Measurements from ENCODE around the gene METTL27. TPM values are rescaled to one million over a fixed set of nuclear protein-coding genes. Genes with fewer than 3 reads are reported as not detected.
A peak's percentile ranks its signal among the peaks of the same experiment; 100 is the strongest.

Gene METTL27
- total and polyA plus RNA-seq, 9 of the 15 experiments (the other 6 are each of a cell fraction or from before 2014, with no cell fraction given) = 0.08 to 0.82 (median 0.33) TPM; not detected in 4

- Histone ChIP-seq H4K20me1 (replicated peaks; ENCODE audit: control insufficient read depth, insufficient read depth, low read length) (peaks cover 19% of the 10 kb centered on the region; the same call in 1 of the 2 replicates), H3K27ac (ENCODE audit: extremely low read depth, low read depth, low read length) (no peak overlapping the region), H3K36me3 (ENCODE audit: control insufficient read depth, insufficient read depth, low read length) (no peaks in the 10 kb centered on the region), H3K4me1 (replicated peaks in 1 of 2; ENCODE audit: control insufficient read depth in 2 of 2, insufficient read depth in 2 of 2, low read length in 2 of 2) (peaks cover 18 to 46% of the 10 kb centered on the region in 2 experiments), H3K9me1 (ENCODE audit: control insufficient read depth, insufficient read depth, low read length) (no peaks in the 10 kb centered on the region), H3K9me3 (replicated peaks; ENCODE audit: control insufficient read depth, insufficient read depth, low read depth, low read length) (no peaks in the 10 kb centered on the region), H3K9ac (ENCODE audit: insufficient read depth in 1 of 2, low read depth in 2 of 2, low read length in 2 of 2) (no peak overlapping the region), H3K27me3 (ENCODE audit: control insufficient read depth in 2 of 2, insufficient read depth in 2 of 2, low read length in 2 of 2) (peaks cover 0 to 50% of the 10 kb centered on the region in 2 experiments; a peak in 3 of 5 replicates), H3K4me3 (no peak overlapping the region), H2AFZ (ENCODE audit: low read depth, low read length) (no peak overlapping the region), H3K79me2 (ENCODE audit: control insufficient read depth, insufficient read depth, low read length) (no peaks in the 10 kb centered on the region), H3K4me2 (ENCODE audit: insufficient read depth, low read length) (no peak overlapping the region)
- intact Hi-C loops (cut with micrococcal nuclease) = no loop called here
- DNase-seq (ENCODE audit: extremely low read depth in 1 of 4, low spot score in 3 of 4) = no peak
- ATAC-seq = no peak
- WGBS (ENCODE audit: insufficient coverage, low coverage, missing lambda C conversion rate) = 41% methylated on average over 16 of the region's 16 CpGs
- CTCF ChIA-PET (ENCODE audit: low intra/inter-chr PET ratio) = no interaction called here
- no peak for FAIRE-seq
- no TSS peak for BruUV-seq (replicated peaks)
- POLR2A ChIA-PET = interaction anchor here (0.7 kb wide), 1 partner anchor 65 kb away, joined by 3 read pairs; no protein-coding TSS in a partner anchor
- no peak for TF ChIP-seq RNF2 (IDR thresholded peaks at IDR 0.05)
- peak; percentile 23 for TF ChIP-seq KDM5B (IDR thresholded peaks at IDR 0.05; ENCODE audit: insufficient replicate concordance, low read depth, low read length)
- in situ Hi-C loops (cut with MboI) = no loop called here
Observed at GRCh38 chr7:73890555-73891147, 48.3 kb upstream of the METTL27 start.

DNA sequence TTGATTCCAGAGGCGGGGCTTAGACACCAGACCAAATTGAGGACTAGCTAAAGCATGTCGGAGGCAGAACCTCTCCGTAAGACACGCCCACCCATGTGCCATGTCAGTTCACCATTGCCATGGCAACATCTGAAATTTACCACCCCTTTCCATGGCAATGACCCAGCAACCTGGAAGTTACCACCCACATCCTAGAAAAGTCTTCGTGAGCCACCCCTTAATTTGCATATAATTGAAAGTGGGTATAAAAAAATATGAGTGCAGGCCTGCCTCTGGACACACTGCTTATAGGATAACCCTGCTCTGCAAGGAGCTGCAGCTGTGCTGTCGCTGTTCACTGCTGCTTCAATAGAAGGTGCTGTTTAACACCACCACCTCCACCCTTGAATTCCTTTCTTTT, 46.6 kb upstream of the METTL27 start:
- FAIRE-seq (no peak), ATAC-seq (no peak), DNase-seq (ENCODE audit: extremely low read depth in 1 of 4, low spot score in 3 of 4) (no peak)
- 20% methylated on average over 6 of the region's 6 CpGs for WGBS (ENCODE audit: insufficient coverage, low coverage, missing lambda C conversion rate)
- Histone ChIP-seq H2AFZ (ENCODE audit: low read depth, low read length) (no peak overlapping the region), H3K27me3 (ENCODE audit: control insufficient read depth in 2 of 2, insufficient read depth in 2 of 2, low read length in 2 of 2) (peaks cover 0 to 38% of the 10 kb centered on the region in 2 experiments; a peak in 3 of 5 replicates), H4K20me1 (replicated peaks; ENCODE audit: control insufficient read depth, insufficient read depth, low read length) (peaks cover 19% of the 10 kb centered on the region; the same call in 1 of the 2 replicates), H3K36me3 (ENCODE audit: control insufficient read depth, insufficient read depth, low read length) (no peaks in the 10 kb centered on the region), H3K4me1 (replicated peaks in 1 of 2; ENCODE audit: control insufficient read depth in 2 of 2, insufficient read depth in 2 of 2, low read length in 2 of 2) (peaks cover 20 to 44% of the 10 kb centered on the region in 2 experiments), H3K4me2 (ENCODE audit: insufficient read depth, low read length) (no peak overlapping the region), H3K79me2 (ENCODE audit: control insufficient read depth, insufficient read depth, low read length) (no peaks in the 10 kb centered on the region), H3K27ac (ENCODE audit: extremely low read depth, low read depth, low read length) (no peak overlapping the region), H3K9ac (ENCODE audit: insufficient read depth in 1 of 2, low read depth in 2 of 2, low read length in 2 of 2) (no peak overlapping the region), H3K9me3 (replicated peaks; ENCODE audit: control insufficient read depth, insufficient read depth, low read depth, low read length) (no peaks in the 10 kb centered on the region), H3K9me1 (ENCODE audit: control insufficient read depth, insufficient read depth, low read length) (no peaks in the 10 kb centered on the region), H3K4me3 (no peak overlapping the region)
- in situ Hi-C loops (cut with MboI) (no loop called here), intact Hi-C loops (cut with micrococcal nuclease) (loop anchor here (5.0 kb wide), 1 partner anchor 138 kb away; the partner anchor contains the start of gene ELN)
- ChIA-PET CTCF (ENCODE audit: low intra/inter-chr PET ratio) (no interaction called here), POLR2A (interaction anchor here (1.9 kb wide), 1 partner anchor 11 kb away, joined by 5 read pairs; no protein-coding TSS in a partner anchor)
- BruUV-seq (replicated peaks) = no TSS peak
- peak; percentile 91 for TF ChIP-seq PKNOX1 (IDR thresholded peaks at IDR 0.05)
- TF ChIP-seq TBL1XR1 (IDR thresholded peaks at IDR 0.05; ENCODE audit: low read length in 2 of 2) = 0 out of 4 replicates have a peak, but pooled peaks of 1 of the 2 experiments have one; percentile 35
- TF ChIP-seq ZNF764 (CRISPR knock-in tag; IDR thresholded peaks at IDR 0.05; ENCODE audit: low read depth) = no peak
- TF ChIP-seq ZNF12 (CRISPR knock-in tag; IDR thresholded peaks at IDR 0.05) = no peak
- TF ChIP-seq RFX1 (IDR thresholded peaks at IDR 0.05) = peak; percentile 89
- no peak for TF ChIP-seq CHCHD3 (CRISPR knock-in tag; IDR thresholded peaks at IDR 0.05)
- TF ChIP-seq E2F5 (CRISPR knock-in tag; IDR thresholded peaks at IDR 0.05) = no peak
